Keratinocyte (primary cell): ENCODE measurements around the gene SLCO2B1.

Source experiments
- CTCF ChIP-seq, 3 experiments: IDR thresholded peaks in 1 of 3; conservative IDR thresholded peaks in 1 of 3; optimal IDR thresholded peaks in 1 of 3; 2 replicates in 2 of 3; 3 replicates in 1 of 3; pipeline versions ENCODE3 to v1.5.1; 2011; ENCODE audit warnings: low read length in 3 of 3, mild to moderate bottlenecking in 3 of 3, moderate library complexity in 2 of 3, control low read depth in 1 of 3, inconsistent platforms in 1 of 3; ENCODE audit not compliant: insufficient read depth in 2 of 3; ENCODE audit errors: extremely low read depth in 1 of 3
- EZH2 ChIP-seq: IDR thresholded peaks from one replicate; pipeline ENCODE4 v1.6.1; 2012; ENCODE audit warnings: inconsistent platforms, mild to moderate bottlenecking, low read length, moderate library complexity

GRCh38 chr11:75158696-75159150, 7.8 kb downstream of the SLCO2B1 start:
- TF ChIP-seq CTCF (optimal IDR thresholded peaks at IDR 0.05 in 1 of 3, IDR thresholded peaks at IDR 0.05 in 1 of 3, conservative IDR thresholded peaks at IDR 0.05 in 1 of 3; ENCODE audit: extremely low read depth in 1 of 3, insufficient read depth in 2 of 3, low read length in 3 of 3) (no peak), EZH2 (no peak)
